Activated naive CD4-positive, alpha-beta T cell treated with anti-CD3 and anti-CD28 coated beads for 36 hours (primary cell): Measurements from ENCODE around the gene NDUFAF4. TPM values are rescaled to one million over a fixed set of nuclear protein-coding genes. Genes with fewer than 3 reads are reported as not detected.
A peak's percentile ranks its signal among the peaks of the same experiment; 100 is the strongest.

Source experiments
- CTCF ChIA-PET: fragments of 350-600 bp; sonication (Branson Sonifier 250); formaldehyde crosslinking; loops from one replicate; lab custom pipeline; 2021; ENCODE audit warnings: antibody characterized with exemption; lab: Charles Lee
- DNase-seq: peaks from one replicate; pipeline ENCODE4 v3.0.0-alpha.2; 2020
- H3K27ac Mint-ChIP-seq: one replicate; pipeline ENCODE4 v1.8.0; 2021; ENCODE audit warnings: mild to moderate bottlenecking, mixed read lengths
- H3K27me3 Mint-ChIP-seq: one replicate; pipeline ENCODE4 v1.8.0; 2021; ENCODE audit warnings: low read depth, mixed read lengths
- H3K36me3 Mint-ChIP-seq: one replicate; pipeline ENCODE4 v1.8.0; 2021; ENCODE audit warnings: low read depth, mixed read lengths
- H3K4me1 Mint-ChIP-seq: one replicate; pipeline ENCODE4 v1.8.0; 2021; ENCODE audit warnings: low read depth, mixed read lengths
- H3K4me3 Mint-ChIP-seq: one replicate; pipeline ENCODE4 v1.8.0; 2021; ENCODE audit warnings: mild to moderate bottlenecking, moderate library complexity, mixed read lengths
- H3K9me3 Mint-ChIP-seq: one replicate; pipeline ENCODE4 v1.8.0; 2021; ENCODE audit warnings: mixed read lengths
- intact Hi-C: fragments of 100-400 bp; cut with micrococcal nuclease; formaldehyde crosslinking; loops from one replicate; pipeline ENCODE4 v1.15.1; 2023
- total RNA-seq, 2 experiments: library from RNA; stranded (reverse); gene quantifications; one replicate each; pipeline ENCODE4 v1.2.3, GENCODE V29; 2021

Gene NDUFAF4
- total RNA-seq, 2 experiments from 2014 or later, result 49.5 to 53.3 TPM

- CTCF ChIA-PET, result interaction anchor here (0.7 to 1.3 kb wide), 4 partner anchors 10 to 134 kb away, joined by 3 read pairs; no protein-coding TSS in a partner anchor
- no peaks in the 10 kb centered on the region for H3K27me3 Mint-ChIP-seq
- peak overlapping the region; percentile 90 for H3K4me3 Mint-ChIP-seq
- H3K27ac Mint-ChIP-seq, result no peak overlapping the region
- peaks cover 37% of the 10 kb centered on the region for H3K4me1 Mint-ChIP-seq
- intact Hi-C loops, result loop anchor here (2.0 to 10.0 kb wide), 3 partner anchors 358 to 1910 kb away; partner anchors contain the start of genes MANEA, MMS22L and POU3F2
- no peaks in the 10 kb centered on the region for H3K9me3 Mint-ChIP-seq
- no peak for DNase-seq
- H3K36me3 Mint-ChIP-seq, result no peaks in the 10 kb centered on the region
Observed at GRCh38 chr6:96925290-96925687, 27.6 kb upstream of the NDUFAF4 start.

- Mint-ChIP-seq H3K36me3 (no peaks in the 10 kb centered on the region), H3K4me3 (peak overlapping the region; percentile 90), H3K27ac (peak overlapping the region; percentile 75), H3K4me1 (peaks cover 37% of the 10 kb centered on the region), H3K27me3 (no peaks in the 10 kb centered on the region), H3K9me3 (no peaks in the 10 kb centered on the region)
- no peak for DNase-seq
- intact Hi-C loops, result loop anchor here (1.0 to 10.0 kb wide), 9 partner anchors 14 to 1911 kb away; partner anchors contain the start of genes GPR63, MANEA, MMS22L and NDUFAF4
- CTCF ChIA-PET, result interaction anchor here (0.7 to 1.3 kb wide), 3 partner anchors 26 to 263 kb away, joined by 3 read pairs; no protein-coding TSS in a partner anchor
Observed at GRCh38 chr6:96923871-96924493, 26.3 kb upstream of the NDUFAF4 start.

GRCh38 chr6:96923400-96923799 lies 25.7 kb upstream of the NDUFAF4 start:
- Mint-ChIP-seq H3K27me3 (no peaks in the 10 kb centered on the region), H3K9me3 (no peaks in the 10 kb centered on the region), H3K4me1 (peaks cover 37% of the 10 kb centered on the region), H3K36me3 (no peaks in the 10 kb centered on the region), H3K27ac (peak overlapping the region; percentile 75), H3K4me3 (peak overlapping the region; percentile 90)
- CTCF ChIA-PET, result interaction anchor here (0.6 to 3.9 kb wide), 2 partner anchors 26 to 300 kb away, joined by 3 to 13 read pairs; partner anchors contain the start of gene NDUFAF4
- intact Hi-C loops, result loop anchor here (10.0 kb wide), 1 partner anchor 1911 kb away; the partner anchor contains the start of gene POU3F2
- no peak for DNase-seq

GRCh38 chr6:96917098-96917497 lies 19.4 kb upstream of the NDUFAF4 start:
- H3K36me3 Mint-ChIP-seq, result no peaks in the 10 kb centered on the region
- H3K4me3 Mint-ChIP-seq, result no peak overlapping the region
- H3K27me3 Mint-ChIP-seq, result peaks cover under 1% of the 10 kb centered on the region
- intact Hi-C loops, result no loop called here
- H3K27ac Mint-ChIP-seq, result no peak overlapping the region
- CTCF ChIA-PET, result no interaction called here
- H3K9me3 Mint-ChIP-seq, result no peaks in the 10 kb centered on the region
- H3K4me1 Mint-ChIP-seq, result peaks cover 11% of the 10 kb centered on the region
- no peak for DNase-seq

- Mint-ChIP-seq H3K9me3 (no peaks in the 10 kb centered on the region), H3K4me3 (no peak overlapping the region), H3K4me1 (peaks cover under 1% of the 10 kb centered on the region), H3K27ac (no peak overlapping the region), H3K27me3 (peaks cover 18% of the 10 kb centered on the region), H3K36me3 (no peaks in the 10 kb centered on the region)
- CTCF ChIA-PET, result interaction anchor here (1.1 kb wide), 1 partner anchor 21 kb away, joined by 3 read pairs; no protein-coding TSS in a partner anchor
- no peak for DNase-seq
- intact Hi-C loops, result no loop called here
Observed at GRCh38 chr6:96913621-96914020, 15.9 kb upstream of the NDUFAF4 start.

GRCh38 chr6:96911751-96912150 lies 14.1 kb upstream of the NDUFAF4 start:
- CTCF ChIA-PET, result interaction anchor here (1.3 to 2.1 kb wide), 3 partner anchors 10 to 14 kb away, joined by 3 to 12 read pairs (median 5); partner anchors contain the start of gene NDUFAF4
- H3K27me3 Mint-ChIP-seq, result peaks cover 19% of the 10 kb centered on the region
- H3K9me3 Mint-ChIP-seq, result no peaks in the 10 kb centered on the region

GRCh38 chr6:96911171-96911570 lies 13.5 kb upstream of the NDUFAF4 start:
- Mint-ChIP-seq H3K36me3 (no peaks in the 10 kb centered on the region), H3K4me3 (no peak overlapping the region), H3K27me3 (peaks cover 19% of the 10 kb centered on the region), H3K4me1 (peaks cover 22% of the 10 kb centered on the region), H3K9me3 (no peaks in the 10 kb centered on the region), H3K27ac (no peak overlapping the region)
- CTCF ChIA-PET, result interaction anchor here (1.3 to 2.1 kb wide), 3 partner anchors 10 to 14 kb away, joined by 3 to 12 read pairs (median 5); partner anchors contain the start of gene NDUFAF4
- intact Hi-C loops, result no loop called here
- no peak for DNase-seq

More at GRCh38 chr6:96911751-96912150, 14.1 kb upstream of the NDUFAF4 start:
- H3K4me1 Mint-ChIP-seq, result peaks cover 17% of the 10 kb centered on the region
- no peak for DNase-seq
- no peak overlapping the region for H3K27ac Mint-ChIP-seq
- H3K36me3 Mint-ChIP-seq, result no peaks in the 10 kb centered on the region
- no peak overlapping the region for H3K4me3 Mint-ChIP-seq
- intact Hi-C loops, result no loop called here

GRCh38 chr6:96909811-96910210 lies 12.1 kb upstream of the NDUFAF4 start:
- Mint-ChIP-seq H3K36me3 (no peaks in the 10 kb centered on the region), H3K4me1 (peaks cover 24% of the 10 kb centered on the region), H3K4me3 (no peak overlapping the region), H3K27ac (no peak overlapping the region), H3K27me3 (peaks cover 21% of the 10 kb centered on the region), H3K9me3 (no peaks in the 10 kb centered on the region)
- DNase-seq, result no peak
- CTCF ChIA-PET, result interaction anchor here (0.6 kb wide), 1 partner anchor 176 kb away, joined by 3 read pairs; no protein-coding TSS in a partner anchor
- intact Hi-C loops, result no loop called here

GRCh38 chr6:96907498-96907897 lies 9.8 kb upstream of the NDUFAF4 start:
- peaks cover 22% of the 10 kb centered on the region for H3K27me3 Mint-ChIP-seq
- intact Hi-C loops, result loop anchor here (1.0 to 2.0 kb wide), 5 partner anchors 10 to 206 kb away; partner anchors contain the start of genes KLHL32 and NDUFAF4
- no peak overlapping the region for H3K4me3 Mint-ChIP-seq
- CTCF ChIA-PET, result interaction anchor here (0.6 to 3.5 kb wide), 5 partner anchors 9 to 811 kb away, joined by 3 to 24 read pairs (median 7); partner anchors contain the start of gene NDUFAF4
- H3K4me1 Mint-ChIP-seq, result peaks cover 24% of the 10 kb centered on the region
- H3K36me3 Mint-ChIP-seq, result no peaks in the 10 kb centered on the region
- peak; percentile 79 for DNase-seq
- H3K9me3 Mint-ChIP-seq, result no peaks in the 10 kb centered on the region
- peak overlapping the region; percentile 72 for H3K27ac Mint-ChIP-seq

- peaks cover 12% of the 10 kb centered on the region for H3K27me3 Mint-ChIP-seq
Observed at GRCh38 chr6:96900873-96901272, 3.2 kb upstream of the NDUFAF4 start.

GRCh38 chr6:96899451-96899998 lies 1.8 kb upstream of the NDUFAF4 start:
- peaks cover 24% of the 10 kb centered on the region for H3K4me1 Mint-ChIP-seq
- CTCF ChIA-PET, result interaction anchor here (0.9 to 3.2 kb wide), 10 partner anchors 12 to 272 kb away, joined by 3 to 34 read pairs (median 4); no protein-coding TSS in a partner anchor
- no peak overlapping the region for H3K4me3 Mint-ChIP-seq
- no peaks in the 10 kb centered on the region for H3K9me3 Mint-ChIP-seq
- H3K36me3 Mint-ChIP-seq, result peaks cover 4% of the 10 kb centered on the region
- intact Hi-C loops, result loop anchor here (1.0 to 10.0 kb wide), 9 partner anchors 47 to 1933 kb away; partner anchors contain the start of genes MANEA and POU3F2
- H3K27ac Mint-ChIP-seq, result no peak overlapping the region
- no peak for DNase-seq
- peaks cover 9% of the 10 kb centered on the region for H3K27me3 Mint-ChIP-seq

More at GRCh38 chr6:96900873-96901272, 3.2 kb upstream of the NDUFAF4 start:
- Mint-ChIP-seq H3K9me3 (no peaks in the 10 kb centered on the region), H3K4me1 (peaks cover 14% of the 10 kb centered on the region), H3K4me3 (no peak overlapping the region), H3K36me3 (peaks cover 3% of the 10 kb centered on the region), H3K27ac (no peak overlapping the region)
- no peak for DNase-seq
- intact Hi-C loops, result no loop called here
- CTCF ChIA-PET, result no interaction called here

- CTCF ChIA-PET, result interaction anchor here (0.9 to 3.2 kb wide), 16 partner anchors 9 to 272 kb away, joined by 3 to 34 read pairs (median 4); partner anchors contain the start of genes GPR63 and KLHL32
- H3K36me3 Mint-ChIP-seq, result peaks cover 4% of the 10 kb centered on the region
- peak; percentile 59 for DNase-seq
- intact Hi-C loops, result loop anchor here (1.0 to 10.0 kb wide), 9 partner anchors 48 to 1933 kb away; partner anchors contain the start of genes MANEA and POU3F2
- H3K9me3 Mint-ChIP-seq, result no peaks in the 10 kb centered on the region
- H3K4me3 Mint-ChIP-seq, result no peak overlapping the region
- peaks cover 9% of the 10 kb centered on the region for H3K27me3 Mint-ChIP-seq
- H3K27ac Mint-ChIP-seq, result no peak overlapping the region
- H3K4me1 Mint-ChIP-seq, result peaks cover 27% of the 10 kb centered on the region
Observed at GRCh38 chr6:96899019-96899418, 1.3 kb upstream of the NDUFAF4 start.
